ENCODE results near the gene SSX2.
"Not testable (repeated sequence)": the region's sequence is repeated elsewhere in the genome, so short reads cannot be mapped to it uniquely, and the experiment has no call there.

Gene SSX2

GRCh38 chrX:52707078-52707477, at the start of gene SSX2:
SSX2 (minus strand) TSS chrX:52707178; CDS start chrX:52705749, 1,429 bp downstream.
- FAIRE-seq; DNase-seq (ENCODE audit: insufficient read length, low spot score): not testable (repeated sequence)

- DNase-seq (ENCODE audit: insufficient read length, low spot score); FAIRE-seq: not testable (repeated sequence)
Measured at GRCh38 chrX:52750952-52751351, 44.0 kb upstream of the SSX2 start, which contains the start of gene SSX2B. SSX2B (plus strand) TSS chrX:52751252; CDS start chrX:52752681, 1,429 bp downstream.

GRCh38 chrX:52692034-52692433, 14.9 kb downstream of the SSX2 start:
- FAIRE-seq; DNase-seq (ENCODE audit: insufficient read length, low spot score): not testable (repeated sequence)

GRCh38 chrX:52662218-52662617, 44.8 kb downstream of the SSX2 start:
- not testable (repeated sequence) for FAIRE-seq; DNase-seq (ENCODE audit: insufficient read length, low spot score)

- not testable (repeated sequence) for FAIRE-seq; DNase-seq (ENCODE audit: insufficient read length, low spot score)
Measured at GRCh38 chrX:52655475-52655874, 51.5 kb downstream of the SSX2 start.

- not testable (repeated sequence) for DNase-seq (ENCODE audit: insufficient read length, low spot score); FAIRE-seq
Measured at GRCh38 chrX:52654800-52655199, 52.2 kb downstream of the SSX2 start, which contains the start of gene SSX7. SSX7 (minus strand) TSS chrX:52654900; CDS start chrX:52653472, 1,428 bp downstream.

- FAIRE-seq; DNase-seq (ENCODE audit: insufficient read length, low spot score): not testable (repeated sequence)
Measured at GRCh38 chrX:52650676-52651075, 56.3 kb downstream of the SSX2 start.

- not testable (repeated sequence) for FAIRE-seq; DNase-seq (ENCODE audit: insufficient read length, low spot score)
Measured at GRCh38 chrX:52648956-52649355, 58.0 kb downstream of the SSX2 start.

Measured in H54 (cell line).